ENCODE results near the gene MYEF2.

GRCh38 chr15:48119277-48119676 is 58.8 kb downstream of the MYEF2 start:
- TF ChIP-seq CTCF (IDR thresholded peaks at IDR 0.05), result no peak
- no peak for TF ChIP-seq USF1 (CRISPR knock-in tag; IDR thresholded peaks at IDR 0.05)
- no peak for TF ChIP-seq ZNF512 (CRISPR knock-in tag; IDR thresholded peaks at IDR 0.05; ENCODE audit: borderline replicate concordance)
- no peak for TF ChIP-seq ATF3 (CRISPR knock-in tag; conservative IDR thresholded peaks at IDR 0.05)
- TF ChIP-seq EMX1 (CRISPR knock-in tag; IDR thresholded peaks at IDR 0.05), result no peak

Measured in WTC11 (cell line).